Smooth muscle cell of the brain vasculature (primary cell): ENCODE data around the gene AAMDC.
"Not testable (repeated sequence)": the region's sequence is repeated elsewhere in the genome, so short reads cannot be mapped to it uniquely, and the experiment has no call there.

Source experiments
- DNase-seq: peaks from one replicate; pipeline ENCODE4 v3.0.0-alpha.2; 2012; ENCODE audit warnings: low read depth, low spot score

Gene AAMDC

GRCh38 chr11:77821349-77821851 lies 456 bp downstream of the AAMDC start:
- DNase-seq: no peak

GRCh38 chr11:77822126-77822525 lies 1.2 kb downstream of the AAMDC start:
- not testable (repeated sequence) for DNase-seq

GRCh38 chr11:77823775-77824174 lies 2.8 kb downstream of the AAMDC start:
- DNase-seq: no peak

- no peak for DNase-seq
Measured at GRCh38 chr11:77828926-77829325, 8.0 kb downstream of the AAMDC start.

GRCh38 chr11:77833302-77833701 lies 12.4 kb downstream of the AAMDC start:
- DNase-seq: no peak

- no peak for DNase-seq
Measured at GRCh38 chr11:77842441-77843121, 21.6 kb downstream of the AAMDC start.

- not testable (repeated sequence) for DNase-seq
Measured at GRCh38 chr11:77843700-77844099, 22.8 kb downstream of the AAMDC start.

- no peak for DNase-seq
Measured at GRCh38 chr11:77851503-77851902, 30.6 kb downstream of the AAMDC start.

GRCh38 chr11:77854838-77855237 lies 33.9 kb downstream of the AAMDC start:
- DNase-seq: no peak

GRCh38 chr11:77857906-77858457 lies 37.0 kb downstream of the AAMDC start:
- DNase-seq: not testable (repeated sequence)

GRCh38 chr11:77861444-77861843 lies 40.5 kb downstream of the AAMDC start:
- not testable (repeated sequence) for DNase-seq

- no peak for DNase-seq
Measured at GRCh38 chr11:77865805-77866204, 44.9 kb downstream of the AAMDC start.

- no peak for DNase-seq
Measured at GRCh38 chr11:77866336-77866735, 45.4 kb downstream of the AAMDC start.

GRCh38 chr11:77868744-77869143 lies 47.8 kb downstream of the AAMDC start:
- DNase-seq: no peak

- DNase-seq: no peak
Measured at GRCh38 chr11:77871855-77872254, 50.9 kb downstream of the AAMDC start.

GRCh38 chr11:77873345-77873744 lies 52.4 kb downstream of the AAMDC start:
- DNase-seq: no peak

- no peak for DNase-seq
Measured at GRCh38 chr11:77874206-77874605, 53.3 kb downstream of the AAMDC start.

- no peak for DNase-seq
Measured at GRCh38 chr11:77876045-77876444, 55.1 kb downstream of the AAMDC start.

GRCh38 chr11:77878247-77878646 lies 57.3 kb downstream of the AAMDC start:
- peak; percentile 64 for DNase-seq

GRCh38 chr11:77879218-77879617 lies 58.3 kb downstream of the AAMDC start:
- peak; percentile 41 for DNase-seq

GRCh38 chr11:77882396-77882795 lies 61.5 kb downstream of the AAMDC start:
- DNase-seq: no peak

GRCh38 chr11:77883775-77884174 lies 62.8 kb downstream of the AAMDC start:
- no peak for DNase-seq

- DNase-seq: no peak
Measured at GRCh38 chr11:77884186-77884828, 63.4 kb downstream of the AAMDC start.
